GM23338 (cell line): Measurements from ENCODE around the gene SLC44A1.

Experiments used
- CREB1 ChIP-seq: fragments of 250-450 bp; sonication (Bioruptor Pico); IDR thresholded peaks from 2 replicates; pipeline ENCODE4 v1.5.0; 2020; ENCODE audit warnings: low read depth, mild to moderate bottlenecking, moderate library complexity
- CTCF ChIP-seq, 2 experiments: fragments of 200-600 bp in 1 of 2; sonication (generic) in 1 of 2; conservative IDR thresholded peaks; 2 replicates each; pipeline versions ENCODE4 v1.5.1 to v1.6.1; 2016 to 2017; ENCODE audit warnings: antibody characterized with exemption in 2 of 2, low read depth in 2 of 2, mild to moderate bottlenecking in 2 of 2, moderate library complexity in 1 of 2
- ETS1 ChIP-seq: IDR thresholded peaks from 2 replicates; pipeline ENCODE4 v1.6.1; 2016; ENCODE audit warnings: antibody characterized with exemption
- EZH2 ChIP-seq: fragments of 200-600 bp; sonication (generic); IDR thresholded peaks from one replicate; pipeline ENCODE4 v1.8.0; 2017; ENCODE audit warnings: antibody characterized with exemption, mild to moderate bottlenecking, low read depth; ENCODE audit not compliant: unreplicated experiment
- EZH2phosphoT487 ChIP-seq: fragments of 200-600 bp; sonication (generic); IDR thresholded peaks from one replicate; pipeline ENCODE4 v1.8.1; 2018; ENCODE audit warnings: antibody characterized with exemption; ENCODE audit not compliant: unreplicated experiment
- POLR2AphosphoS5 ChIP-seq: IDR thresholded peaks from 2 replicates; pipeline ENCODE4 v1.6.1; 2016; ENCODE audit warnings: antibody characterized with exemption, low read depth
- REST ChIP-seq: IDR thresholded peaks from one replicate; pipeline ENCODE4 v1.6.1; 2018; ENCODE audit warnings: antibody characterized with exemption; ENCODE audit not compliant: unreplicated experiment

GRCh38 chr9:105244003-105244733 is at the start of gene SLC44A1:
- TF ChIP-seq ETS1 (peak; percentile 77), CTCF (conservative IDR thresholded peaks at IDR 0.05; ENCODE audit: low read depth in 2 of 2) (0 out of 4 replicates have a peak, but pooled peaks of 1 of the 2 experiments have one; percentile 0), CREB1 (CRISPR knock-in tag) (peak; percentile 75), EZH2 (no peak), REST (no peak), EZH2phosphoT487 (no peak), POLR2AphosphoS5 (peak; percentile 75)
